HG02798 (cell line): ENCODE measurements around the gene CSNK1G1.
"Not testable (repeated sequence)": the region's sequence is repeated elsewhere in the genome, so short reads cannot be mapped to it uniquely, and the experiment has no call there.

Experiments used
- ATAC-seq: cut with Tn5 transposase; IDR thresholded peaks from one replicate; pipeline ENCODE4 v1.9.1; 2021; ENCODE audit warnings: mild to moderate bottlenecking; ENCODE audit not compliant: unreplicated experiment, poor library complexity

The CSNK1G1 gene

GRCh38 chr15:64355944-64356709 is at the start of gene CSNK1G1:
TSS of gene CSNK1G1 (minus strand) at chr15:64356173. CDS start at chr15:64300499, 55,674 bp downstream.
- peak; percentile 99 for ATAC-seq

- no peak for ATAC-seq
These were observed 44.6 kb upstream of the CSNK1G1 start for GRCh38 chr15:64400583-64400982.

GRCh38 chr15:64398575-64398974 is 42.6 kb upstream of the CSNK1G1 start:
- no peak for ATAC-seq

GRCh38 chr15:64396789-64397188 is 40.8 kb upstream of the CSNK1G1 start:
- no peak for ATAC-seq

GRCh38 chr15:64392471-64392870 is 36.5 kb upstream of the CSNK1G1 start:
- ATAC-seq: not testable (repeated sequence)

- ATAC-seq: no peak
These were observed 33.1 kb upstream of the CSNK1G1 start for GRCh38 chr15:64389036-64389435.

- peak; percentile 99 for ATAC-seq
These were observed 31.7 kb upstream of the CSNK1G1 start, which contains the start of gene TRIP4 for GRCh38 chr15:64387562-64388168. TSS of gene TRIP4 (plus strand) at chr15:64387836. CDS start at chr15:64387864, 28 bp downstream.

- no peak for ATAC-seq
These were observed 30.3 kb upstream of the CSNK1G1 start for GRCh38 chr15:64386291-64386690.

DNA sequence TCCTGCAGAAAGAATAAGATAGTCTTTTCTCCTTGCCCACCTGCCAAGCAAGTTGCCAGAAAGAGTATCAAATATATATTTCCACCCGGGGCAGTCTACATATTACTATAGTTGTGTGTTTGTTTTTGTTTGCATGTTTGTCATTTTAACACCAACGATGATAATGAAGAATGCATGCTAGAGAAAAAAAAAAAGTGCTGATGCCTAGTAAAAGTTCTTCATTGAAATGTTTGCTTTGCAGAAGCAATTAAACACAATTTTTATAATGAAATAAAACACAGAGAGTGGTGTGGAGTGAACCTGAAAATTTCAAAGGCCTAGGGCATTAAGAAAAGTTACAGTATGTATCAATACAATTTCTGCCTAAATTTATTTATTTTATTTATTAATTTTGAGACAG is 27.8 kb upstream of the CSNK1G1 start:
- ATAC-seq: no peak

DNA sequence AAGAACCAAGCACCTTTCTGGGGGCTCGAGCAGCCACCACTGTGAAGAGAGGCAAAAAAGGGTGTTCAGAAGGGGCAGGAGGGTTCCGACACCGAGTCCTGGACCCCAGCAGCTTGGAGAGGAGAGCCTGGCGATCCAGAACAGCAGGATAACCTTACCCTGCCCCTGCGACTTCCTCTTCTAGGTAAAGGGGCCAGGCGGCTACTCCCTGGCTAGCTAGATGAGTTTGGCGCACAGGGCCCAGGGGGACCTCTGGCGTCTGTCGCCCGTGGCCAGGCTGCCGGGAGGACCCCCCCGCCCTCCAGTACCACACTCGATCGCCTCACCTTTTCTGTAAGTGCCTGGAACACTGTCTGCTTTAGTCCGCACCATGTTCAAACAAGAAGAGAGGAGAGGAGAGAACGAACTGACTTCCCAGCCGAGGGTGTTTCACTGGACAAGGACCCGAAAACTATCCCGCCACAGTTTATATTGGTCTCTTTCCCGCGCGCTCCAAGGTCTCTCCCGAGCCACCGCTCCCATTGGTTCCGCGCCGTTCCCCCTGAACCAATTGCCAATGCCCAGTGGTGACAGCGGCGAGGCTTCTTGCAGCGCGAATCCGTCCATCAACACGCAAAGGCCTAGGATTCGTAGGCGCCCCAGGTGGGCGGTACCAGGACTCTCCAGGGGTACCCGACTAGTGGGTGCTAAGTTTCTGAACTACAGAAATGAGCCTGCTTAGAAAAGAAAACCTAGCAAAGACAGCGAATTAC is 25.2 kb upstream of the CSNK1G1 start, which contains the start of gene PCLAF:
PCLAF (minus strand) TSS at position 442 of the 752 bp plus-strand sequence; CDS start at position 372, 70 bp downstream.
- ATAC-seq: peak; percentile 99

DNA sequence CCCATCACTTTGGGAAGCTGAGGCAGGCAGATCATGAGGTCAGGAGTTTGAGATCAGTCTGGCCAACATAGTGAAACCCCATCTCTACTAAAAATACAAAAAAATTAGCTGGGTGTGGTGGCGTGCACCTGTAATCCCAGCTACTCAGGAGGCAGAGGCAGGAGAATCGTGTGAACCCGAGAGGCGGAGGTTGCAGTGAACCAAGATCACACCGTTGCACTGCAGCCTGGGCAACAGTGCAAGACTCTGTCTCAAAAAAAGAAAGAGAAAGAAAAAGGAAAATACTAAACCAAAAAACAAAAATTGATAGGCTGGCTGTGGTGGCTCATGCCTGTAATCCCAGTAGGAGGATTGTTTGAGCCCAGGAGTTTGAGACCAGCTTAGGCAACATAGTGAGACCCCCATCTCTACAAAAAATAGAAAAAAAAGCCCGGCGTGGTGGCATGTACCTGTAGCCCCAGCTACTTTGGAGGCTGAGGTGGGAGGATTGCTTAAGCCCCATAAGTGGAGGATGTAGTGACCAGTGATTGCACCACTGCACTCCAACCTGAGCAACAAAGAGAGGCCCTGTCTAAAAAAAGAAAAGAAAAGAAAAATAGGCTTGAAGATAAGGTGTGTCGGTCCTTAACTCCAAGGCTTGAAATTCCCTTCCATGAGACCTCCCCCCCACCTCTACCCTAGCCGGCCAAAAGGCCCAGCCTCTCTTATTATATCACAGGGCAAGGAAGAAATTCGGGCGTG is 24.3 kb upstream of the CSNK1G1 start:
- ATAC-seq: not testable (repeated sequence)

DNA sequence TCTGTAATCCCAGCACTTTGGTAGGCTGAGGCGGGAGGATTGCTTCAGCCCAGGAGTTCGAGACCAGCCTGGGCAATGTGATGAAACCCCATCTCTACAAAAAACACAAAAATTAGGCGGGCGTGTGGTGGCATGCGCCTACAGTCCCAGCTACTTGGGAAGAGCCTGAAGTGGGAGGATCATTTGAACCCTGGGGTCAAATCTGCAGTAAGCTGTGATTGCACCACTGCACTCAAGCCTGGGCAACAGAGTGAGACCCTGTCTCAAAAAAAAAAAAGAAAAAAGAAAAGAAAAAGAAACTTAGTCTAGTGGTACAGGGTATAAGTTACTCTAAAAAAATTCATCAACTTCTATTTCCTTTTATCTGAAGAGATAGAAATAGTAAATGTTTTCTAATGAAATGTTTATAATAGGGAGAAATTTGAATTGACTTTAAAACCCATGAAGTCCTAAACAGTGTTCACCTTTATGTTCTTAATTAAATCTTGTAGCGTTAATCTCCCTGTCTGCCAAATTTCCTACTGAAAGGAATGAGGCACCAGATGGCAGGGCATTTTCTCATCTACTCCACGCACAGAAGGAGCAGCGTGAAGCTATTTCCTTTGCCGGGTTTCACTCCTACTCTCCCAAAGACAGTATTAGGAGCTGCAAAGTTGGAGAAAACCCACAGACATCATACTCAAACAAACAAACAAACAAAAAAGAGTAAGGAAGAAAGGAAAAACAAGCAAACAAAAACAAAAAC is 23.4 kb upstream of the CSNK1G1 start:
- no peak for ATAC-seq

GRCh38 chr15:64373360-64373759 is 17.4 kb upstream of the CSNK1G1 start:
- ATAC-seq: no peak

DNA sequence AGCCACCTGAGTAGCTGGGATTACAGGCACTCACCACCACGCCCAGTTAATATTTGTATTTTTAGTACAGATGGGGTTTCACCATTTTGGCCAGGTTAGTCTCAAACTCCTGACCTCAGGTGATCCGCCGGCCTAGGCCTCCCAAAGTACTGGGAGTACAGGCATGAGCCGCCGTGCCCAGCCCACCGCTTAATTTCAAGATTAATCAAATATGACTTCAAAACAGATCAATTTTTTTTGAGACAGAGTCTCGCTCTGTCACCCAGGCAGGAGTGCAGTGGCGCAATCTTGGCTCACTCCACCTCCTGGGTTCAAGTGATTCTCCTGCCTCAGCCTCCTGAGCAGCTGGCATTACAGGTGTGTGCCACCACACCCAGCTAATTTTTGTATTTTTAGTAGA is 15.4 kb upstream of the CSNK1G1 start:
- not testable (repeated sequence) for ATAC-seq

GRCh38 chr15:64369078-64369607 is 13.2 kb upstream of the CSNK1G1 start:
- ATAC-seq: no peak

DNA sequence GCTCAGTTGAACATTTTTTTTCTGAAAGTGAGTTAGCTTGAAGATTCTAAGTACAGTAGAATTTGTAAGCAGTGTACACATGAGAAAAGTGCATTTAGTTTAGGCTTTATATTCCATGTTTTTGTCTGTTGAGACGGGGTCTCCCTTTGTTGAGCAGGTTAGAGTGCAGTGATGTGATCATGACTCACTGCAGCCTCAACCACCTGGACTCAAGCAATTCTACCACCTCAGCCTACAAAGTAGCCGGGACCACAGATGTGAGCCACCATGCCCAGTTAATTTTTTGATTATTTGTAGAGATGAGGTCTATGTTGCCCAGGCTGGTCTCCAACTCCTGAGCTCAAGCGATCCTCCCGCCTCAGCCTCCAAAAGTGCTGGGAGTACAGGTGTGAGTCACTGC is 5.3 kb upstream of the CSNK1G1 start:
- no peak for ATAC-seq

- no peak for ATAC-seq
These were observed 702 bp upstream of the CSNK1G1 start for GRCh38 chr15:64356710-64357040.

DNA sequence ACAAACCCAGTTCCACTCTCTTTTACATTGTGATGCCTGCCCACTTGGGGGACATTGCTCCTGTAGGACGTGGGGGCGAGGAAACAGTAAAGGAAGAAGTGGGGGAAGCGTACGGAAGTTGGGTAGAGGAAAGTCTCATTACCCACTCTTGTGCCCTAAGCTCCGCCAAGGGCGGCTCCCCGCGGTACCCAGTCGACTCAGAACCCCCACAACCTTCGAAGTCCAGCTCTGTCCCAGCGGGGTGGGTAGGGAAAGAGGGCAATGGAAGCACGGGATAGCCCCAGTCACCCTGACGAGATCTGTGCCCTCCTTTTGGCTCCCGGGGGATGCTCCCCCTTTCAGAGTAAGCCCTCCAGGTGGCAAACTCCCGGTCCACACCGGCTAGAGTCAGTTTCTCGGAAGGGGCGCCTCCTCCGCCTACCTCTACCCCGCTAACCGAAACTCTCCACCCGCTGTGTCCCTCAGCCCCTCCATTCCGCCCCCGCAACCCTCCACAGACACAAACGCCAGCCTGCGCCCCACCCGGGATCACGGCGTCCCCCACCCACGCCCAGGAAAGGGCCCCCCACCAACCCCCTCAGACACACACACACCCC is 527 bp downstream of the CSNK1G1 start:
- ATAC-seq: no peak

- ATAC-seq: no peak
These were observed 1.2 kb downstream of the CSNK1G1 start for GRCh38 chr15:64354688-64355344.
